HepG2 (cell line): ENCODE data around the gene SLC4A11. TPM values are rescaled to one million over a fixed set of nuclear protein-coding genes. Genes with fewer than 3 reads are reported as not detected.

Experiments
- AGO1 ChIP-seq: fragments of 200-400 bp; formaldehyde crosslinking; IDR thresholded peaks from 2 replicates; pipeline ENCODE4 v1.6.1; 2017; ENCODE audit warnings: mild to moderate bottlenecking, low read depth, low read length, moderate library complexity; ENCODE audit not compliant: poor library complexity, severe bottlenecking
- GPN1 ChIP-seq: sonication (generic); formaldehyde crosslinking; IDR thresholded peaks from 2 replicates; pipeline ENCODE4 v1.5.1; 2020; ENCODE audit warnings: missing genetic modification reagents, borderline replicate concordance
- MTA3 ChIP-seq: sonication (generic); formaldehyde crosslinking; IDR thresholded peaks from 2 replicates; pipeline ENCODE4 v1.4.0; 2020; ENCODE audit warnings: missing genetic modification reagents
- NFKB2 ChIP-seq: sonication (generic); formaldehyde crosslinking; IDR thresholded peaks from 2 replicates; pipeline ENCODE4 v1.4.0; 2020; ENCODE audit warnings: missing genetic modification reagents, borderline replicate concordance
- NPAS2 ChIP-seq: sonication (generic); formaldehyde crosslinking; IDR thresholded peaks from 2 replicates; pipeline ENCODE4 v1.8.0; 2022; ENCODE audit warnings: mild to moderate bottlenecking, missing genetic modification reagents, borderline replicate concordance
- RFX5 ChIP-seq: IDR thresholded peaks from 2 replicates; pipeline ENCODE4 v1.6.1; 2011; ENCODE audit warnings: low read depth, low read length, improper control_type of control experiment
- SMC3 ChIP-seq: IDR thresholded peaks from 2 replicates; pipeline ENCODE4 v1.6.1; 2011; ENCODE audit warnings: low read length, improper control_type of control experiment
- ZBTB7B ChIP-seq: sonication (generic); formaldehyde crosslinking; IDR thresholded peaks from 2 replicates; pipeline ENCODE4 v1.4.0; 2020; ENCODE audit warnings: missing genetic modification reagents
- ZFP90 ChIP-seq: sonication (generic); formaldehyde crosslinking; IDR thresholded peaks from 2 replicates; pipeline ENCODE4 v1.8.0; 2022; ENCODE audit warnings: missing genetic modification reagents, mild to moderate bottlenecking, inconsistent platforms, borderline replicate concordance
- ZNF205 ChIP-seq: IDR thresholded peaks from 2 replicates; pipeline ENCODE4 v1.6.1; 2018; ENCODE audit warnings: missing biosample characterization, missing genetic modification reagents
- ZNF33B ChIP-seq: sonication (generic); formaldehyde crosslinking; IDR thresholded peaks from 2 replicates; pipeline ENCODE4 v1.5.1; 2020; ENCODE audit warnings: mild to moderate bottlenecking, missing genetic modification reagents
- ZNF724P ChIP-seq: sonication (generic); formaldehyde crosslinking; IDR thresholded peaks from 2 replicates; pipeline ENCODE4 v1.8.0; 2022; ENCODE audit warnings: missing genetic modification reagents, borderline replicate concordance
- ZNF75D ChIP-seq: sonication (generic); formaldehyde crosslinking; IDR thresholded peaks from 2 replicates; pipeline ENCODE4 v1.8.1; 2023; ENCODE audit warnings: missing genetic modification reagents, mild to moderate bottlenecking, borderline replicate concordance
- ZNF816 ChIP-seq: sonication (generic); formaldehyde crosslinking; IDR thresholded peaks from 2 replicates; pipeline ENCODE4 v1.8.0; 2022; ENCODE audit warnings: missing genetic modification reagents, mild to moderate bottlenecking, borderline replicate concordance
- polyA plus RNA-seq, 8 experiments: library from polyadenylated mRNA; depleted of rRNA in 3 of 8; stranded (reverse) in 7 of 8; unstranded in 1 of 8; fragments of >200 nt; fragmentation: Illumina TruSeq in 4 of 8; extraction: Trizol in 4 of 8; gene quantifications; 2 replicates each; pipeline versions ENCODE4 v1.2.1 to v1.2.3, GENCODE V29; 2011 to 2016; ENCODE audit warnings: low read depth in 4 of 8, missing spikeins in 1 of 8, mixed read lengths in 1 of 8; ENCODE audit not compliant: insufficient read depth in 1 of 8
- total RNA-seq, 5 experiments: library from RNA; depleted of rRNA; stranded (reverse); fragments of >200 nt; fragmentation: Illumina TruSeq; extraction: Trizol; gene quantifications; 2 replicates each; pipeline ENCODE4 v1.2.3, GENCODE V29; 2016; ENCODE audit warnings: low read depth in 1 of 5
- TF ChIP-seq, protein P1 (sequence below): sonication (generic); formaldehyde crosslinking; IDR thresholded peaks from 2 replicates; pipeline ENCODE4 v1.8.0; 2022; ENCODE audit warnings: mild to moderate bottlenecking, missing genetic modification reagents, moderate library complexity
- TF ChIP-seq, protein P2 (sequence below): sonication (generic); formaldehyde crosslinking; IDR thresholded peaks from 2 replicates; pipeline ENCODE4 v1.4.0; 2020; ENCODE audit warnings: missing genetic modification reagents
- TF ChIP-seq, protein P3 (sequence below): sonication (generic); formaldehyde crosslinking; IDR thresholded peaks from 2 replicates; pipeline ENCODE4 v1.5.0; 2020; ENCODE audit warnings: missing genetic modification reagents, mild to moderate bottlenecking, borderline replicate concordance
- TF ChIP-seq, protein P4 (sequence below): sonication (generic); formaldehyde crosslinking; IDR thresholded peaks from 2 replicates; pipeline ENCODE4 v1.5.0; 2020; ENCODE audit warnings: mild to moderate bottlenecking, missing genetic modification reagents
- TF ChIP-seq, protein P5 (sequence below): IDR thresholded peaks from 2 replicates; pipeline ENCODE4 v1.6.1; 2016; ENCODE audit warnings: missing compliant biosample characterization, missing genetic modification reagents, borderline replicate concordance

SLC4A11 gene
- total and polyA plus RNA-seq, 2 of the 13 experiments (the other 11 are each of a cell fraction or from before 2014, with no cell fraction given): 3.9 to 27.0 TPM

DNA sequence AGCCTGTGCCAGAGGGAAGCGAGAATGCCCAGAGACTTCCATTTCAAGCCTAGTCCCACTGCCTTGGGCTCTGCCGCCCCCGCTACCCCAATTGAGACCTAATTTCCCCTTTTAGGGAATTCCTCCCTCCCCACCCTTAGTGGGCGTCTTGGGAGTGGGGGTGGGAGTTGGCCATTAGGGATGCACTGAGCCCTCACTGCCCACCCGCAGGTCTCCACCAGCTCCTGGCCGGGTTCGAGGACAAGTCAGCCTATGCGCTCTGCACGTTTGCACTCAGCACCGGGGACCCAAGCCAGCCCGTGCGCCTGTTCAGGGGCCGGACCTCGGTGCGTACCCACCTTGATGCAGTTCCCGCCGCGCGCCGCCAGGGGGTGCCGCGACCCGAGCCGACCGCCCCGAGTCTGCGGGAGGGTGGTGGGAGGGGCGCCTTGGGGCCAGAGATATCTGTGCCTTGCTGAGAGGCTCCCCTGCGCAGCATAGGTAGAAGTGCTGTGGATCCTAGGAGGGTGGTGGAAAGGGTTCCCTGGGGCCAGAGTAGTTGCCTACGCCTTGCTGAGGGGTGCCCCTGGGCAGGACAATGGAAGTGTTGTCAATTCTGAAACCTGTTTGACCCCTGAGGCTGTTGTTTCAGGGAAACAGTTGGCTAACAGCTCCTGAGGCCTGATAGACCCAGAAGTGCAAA lies 20.5 kb downstream of the SLC4A11 start (continued):
- peak; percentile 71 for TF ChIP-seq AGO1
- TF ChIP-seq NPAS2 (CRISPR knock-in tag): no peak
- TF ChIP-seq GPN1 (CRISPR knock-in tag): no peak
- TF ChIP-seq ZNF724P (CRISPR knock-in tag): peak; percentile 71; the same call in 1 of the 2 replicates
- TF ChIP-seq NFKB2: peak; percentile 97
- TF ChIP-seq, protein P1, sequence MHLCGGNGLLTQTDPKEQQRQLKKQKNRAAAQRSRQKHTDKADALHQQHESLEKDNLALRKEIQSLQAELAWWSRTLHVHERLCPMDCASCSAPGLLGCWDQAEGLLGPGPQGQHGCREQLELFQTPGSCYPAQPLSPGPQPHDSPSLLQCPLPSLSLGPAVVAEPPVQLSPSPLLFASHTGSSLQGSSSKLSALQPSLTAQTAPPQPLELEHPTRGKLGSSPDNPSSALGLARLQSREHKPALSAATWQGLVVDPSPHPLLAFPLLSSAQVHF (CRISPR knock-in tag): no peak
- no peak for TF ChIP-seq MTA3 (CRISPR knock-in tag)
- TF ChIP-seq, protein P2, sequence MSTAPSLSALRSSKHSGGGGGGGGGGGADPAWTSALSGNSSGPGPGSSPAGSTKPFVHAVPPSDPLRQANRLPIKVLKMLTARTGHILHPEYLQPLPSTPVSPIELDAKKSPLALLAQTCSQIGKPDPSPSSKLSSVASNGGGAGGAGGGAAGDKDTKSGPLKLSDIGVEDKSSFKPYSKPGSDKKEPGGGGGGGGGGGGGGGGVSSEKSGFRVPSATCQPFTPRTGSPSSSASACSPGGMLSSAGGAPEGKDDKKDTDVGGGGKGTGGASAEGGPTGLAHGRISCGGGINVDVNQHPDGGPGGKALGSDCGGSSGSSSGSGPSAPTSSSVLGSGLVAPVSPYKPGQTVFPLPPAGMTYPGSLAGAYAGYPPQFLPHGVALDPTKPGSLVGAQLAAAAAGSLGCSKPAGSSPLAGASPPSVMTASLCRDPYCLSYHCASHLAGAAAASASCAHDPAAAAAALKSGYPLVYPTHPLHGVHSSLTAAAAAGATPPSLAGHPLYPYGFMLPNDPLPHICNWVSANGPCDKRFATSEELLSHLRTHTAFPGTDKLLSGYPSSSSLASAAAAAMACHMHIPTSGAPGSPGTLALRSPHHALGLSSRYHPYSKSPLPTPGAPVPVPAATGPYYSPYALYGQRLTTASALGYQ (CRISPR knock-in tag): no peak
- peak; percentile 87 for TF ChIP-seq ZNF205
- TF ChIP-seq ZNF816 (CRISPR knock-in tag): peak; percentile 43
- peak; percentile 82; the same call in 1 of the 2 replicates for TF ChIP-seq ZNF33B
- TF ChIP-seq, protein P3, sequence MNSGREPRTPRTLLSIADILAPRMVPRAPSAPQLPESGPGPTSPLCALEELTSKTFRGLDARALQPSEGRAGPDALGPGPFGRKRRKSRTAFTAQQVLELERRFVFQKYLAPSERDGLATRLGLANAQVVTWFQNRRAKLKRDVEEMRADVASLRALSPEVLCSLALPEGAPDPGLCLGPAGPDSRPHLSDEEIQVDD: no peak
- TF ChIP-seq ZBTB7B: peak; percentile 91
- TF ChIP-seq, protein P4, sequence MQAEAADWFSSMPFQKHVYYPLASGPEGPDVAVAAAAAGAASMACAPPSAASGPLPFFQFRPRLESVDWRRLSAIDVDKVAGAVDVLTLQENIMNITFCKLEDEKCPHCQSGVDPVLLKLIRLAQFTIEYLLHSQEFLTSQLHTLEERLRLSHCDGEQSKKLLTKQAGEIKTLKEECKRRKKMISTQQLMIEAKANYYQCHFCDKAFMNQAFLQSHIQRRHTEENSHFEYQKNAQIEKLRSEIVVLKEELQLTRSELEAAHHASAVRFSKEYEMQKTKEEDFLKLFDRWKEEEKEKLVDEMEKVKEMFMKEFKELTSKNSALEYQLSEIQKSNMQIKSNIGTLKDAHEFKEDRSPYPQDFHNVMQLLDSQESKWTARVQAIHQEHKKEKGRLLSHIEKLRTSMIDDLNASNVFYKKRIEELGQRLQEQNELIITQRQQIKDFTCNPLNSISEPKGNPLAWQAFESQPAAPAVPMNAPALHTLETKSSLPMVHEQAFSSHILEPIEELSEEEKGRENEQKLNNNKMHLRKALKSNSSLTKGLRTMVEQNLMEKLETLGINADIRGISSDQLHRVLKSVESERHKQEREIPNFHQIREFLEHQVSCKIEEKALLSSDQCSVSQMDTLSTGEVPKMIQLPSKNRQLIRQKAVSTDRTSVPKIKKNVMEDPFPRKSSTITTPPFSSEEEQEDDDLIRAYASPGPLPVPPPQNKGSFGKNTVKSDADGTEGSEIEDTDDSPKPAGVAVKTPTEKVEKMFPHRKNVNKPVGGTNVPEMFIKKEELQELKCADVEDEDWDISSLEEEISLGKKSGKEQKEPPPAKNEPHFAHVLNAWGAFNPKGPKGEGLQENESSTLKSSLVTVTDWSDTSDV (CRISPR knock-in tag): peak; percentile 44; the same call in 1 of the 2 replicates
- TF ChIP-seq ZFP90: peak; percentile 82
- no peak for TF ChIP-seq RFX5
- TF ChIP-seq, protein P5, sequence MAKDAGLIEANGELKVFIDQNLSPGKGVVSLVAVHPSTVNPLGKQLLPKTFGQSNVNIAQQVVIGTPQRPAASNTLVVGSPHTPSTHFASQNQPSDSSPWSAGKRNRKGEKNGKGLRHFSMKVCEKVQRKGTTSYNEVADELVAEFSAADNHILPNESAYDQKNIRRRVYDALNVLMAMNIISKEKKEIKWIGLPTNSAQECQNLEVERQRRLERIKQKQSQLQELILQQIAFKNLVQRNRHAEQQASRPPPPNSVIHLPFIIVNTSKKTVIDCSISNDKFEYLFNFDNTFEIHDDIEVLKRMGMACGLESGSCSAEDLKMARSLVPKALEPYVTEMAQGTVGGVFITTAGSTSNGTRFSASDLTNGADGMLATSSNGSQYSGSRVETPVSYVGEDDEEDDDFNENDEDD: peak; percentile 50; the same call in 1 of the 2 replicates
- TF ChIP-seq ZNF75D (CRISPR knock-in tag): no peak
- TF ChIP-seq SMC3: peak; percentile 83; the same call in 1 of the 2 replicates
